Measurements from ENCODE around the gene WRNIP1. TPM values are rescaled to one million over a fixed set of nuclear protein-coding genes. Genes with fewer than 3 reads are reported as not detected.

The WRNIP1 gene
- total and polyA plus RNA-seq, 2 of the 13 experiments (the other 11 are each of a cell fraction or from before 2014, with no cell fraction given): 77.7 to 90.3 TPM

GRCh38 chr6:2753110-2753489 lies 12.1 kb upstream of the WRNIP1 start:
- no peaks in the 10 kb centered on the region for H4K20me1 ChIP-seq (ENCODE audit: insufficient read depth, low read length)
- no peak overlapping the region for H3K27ac ChIP-seq (ENCODE audit: extremely low read length, insufficient read depth, low read length)
- no peaks in the 10 kb centered on the region for H3K36me3 ChIP-seq (replicated peaks in 1 of 2; ENCODE audit: control insufficient read depth in 1 of 2, insufficient read depth in 2 of 2, low read length in 2 of 2)
- DNase-seq (ENCODE audit: low spot score): no peak
- no peak overlapping the region for H3K9ac ChIP-seq (ENCODE audit: insufficient read depth, low read depth, low read length)
- H3K4me2 ChIP-seq (ENCODE audit: low read depth, low read length): peak overlapping the region; percentile 18
- intact Hi-C loops (cut with micrococcal nuclease; ENCODE audit: unreplicated experiment): no loop called here
- ChIA-PET CTCF (ENCODE audit: low intra/inter-chr PET ratio, low total read pairs) (no interaction called here), POLR2A (interaction anchor here (1.1 kb wide), 1 partner anchor 12 kb away, joined by 3 read pairs; the partner anchor contains the start of gene WRNIP1)
- H3K4me3 ChIP-seq (replicated peaks in 1 of 3; ENCODE audit: insufficient read depth in 1 of 3, low read depth in 2 of 3, low read length in 3 of 3): no peak overlapping the region
- H3K9me3 ChIP-seq (ENCODE audit: low read length): no peaks in the 10 kb centered on the region
- ATAC-seq: peak; percentile 56
- no peak overlapping the region for H2AFZ ChIP-seq (ENCODE audit: low read length)
- no peaks in the 10 kb centered on the region for H3K79me2 ChIP-seq (ENCODE audit: insufficient read depth, low read length)
- H3K27me3 ChIP-seq (ENCODE audit: control insufficient read depth in 1 of 2, insufficient read depth in 2 of 2, low read length in 2 of 2): peaks cover 2 to 5% of the 10 kb centered on the region in 2 experiments; a peak in 2 of 5 replicates
- in situ Hi-C loops (cut with HindIII; ENCODE audit: extremely low pct_ligation_motif_present, low pct_unique_long_range_greater_than_20kb): no loop called here
- under 1% methylated on average over 7 of the region's 7 CpGs for WGBS (ENCODE audit: low lambda C conversion rate)
- BruUV-seq (replicated peaks): no TSS peak
- H3K4me1 ChIP-seq (ENCODE audit: insufficient read depth, low read length): peaks cover 45% of the 10 kb centered on the region
- FAIRE-seq: no peak
- TF ChIP-seq ZNF780A (CRISPR knock-in tag; IDR thresholded peaks at IDR 0.05) (no peak), PRPF4 (IDR thresholded peaks at IDR 0.05; ENCODE audit: low read depth, low read length, poor library complexity, severe bottlenecking) (no peak), ZNF33B (CRISPR knock-in tag; IDR thresholded peaks at IDR 0.05) (no peak), THAP7 (CRISPR knock-in tag; IDR thresholded peaks at IDR 0.05) (no peak), ZNF597 (CRISPR knock-in tag; IDR thresholded peaks at IDR 0.05) (no peak), ZNF629 (CRISPR knock-in tag; conservative IDR thresholded peaks at IDR 0.05) (no peak), SOX13 (IDR thresholded peaks at IDR 0.05) (no peak), SOX13 (CRISPR knock-in tag; conservative IDR thresholded peaks at IDR 0.05 in 1 of 2, IDR thresholded peaks at IDR 0.05 in 1 of 2) (peak in 1 of 2 experiments; percentile 34; a peak in 1 of 4 replicates), ZFP82 (CRISPR knock-in tag; IDR thresholded peaks at IDR 0.05; ENCODE audit: borderline replicate concordance) (peak; percentile 69; the same call in 1 of the 2 replicates), ZNF83 (CRISPR knock-in tag; IDR thresholded peaks at IDR 0.05; ENCODE audit: borderline replicate concordance) (no peak), ZBTB26 (CRISPR knock-in tag; IDR thresholded peaks at IDR 0.05; ENCODE audit: borderline replicate concordance) (0 out of 2 replicates have a peak, but pooled peaks have one; percentile 25), ELF4 (CRISPR knock-in tag; IDR thresholded peaks at IDR 0.05; ENCODE audit: borderline replicate concordance) (no peak), LCORL (IDR thresholded peaks at IDR 0.05) (no peak), LCORL (CRISPR knock-in tag; IDR thresholded peaks at IDR 0.05) (0 out of 2 replicates have a peak, but pooled peaks have one; percentile 24), ZNF256 (CRISPR knock-in tag; conservative IDR thresholded peaks at IDR 0.05) (no peak), HNF4A (CRISPR knock-in tag; IDR thresholded peaks at IDR 0.05) (no peak), ARID5B (CRISPR knock-in tag; IDR thresholded peaks at IDR 0.05) (peak; percentile 23), MIER3 (CRISPR knock-in tag; IDR thresholded peaks at IDR 0.05; ENCODE audit: borderline replicate concordance) (no peak)

Data from HepG2 (cell line).